HepG2 (cell line): ENCODE results near the gene VWA3A. TPM values are rescaled to one million over a fixed set of nuclear protein-coding genes. Genes with fewer than 3 reads are reported as not detected.
A peak's percentile ranks its signal among the peaks of the same experiment; 100 is the strongest.

ENCODE experiments used
- AKAP8 ChIP-seq: sonication (generic); formaldehyde crosslinking; IDR thresholded peaks from 2 replicates; pipeline ENCODE4 v1.5.1; 2020; ENCODE audit warnings: mild to moderate bottlenecking, missing genetic modification reagents
- ELK4 ChIP-seq: sonication (generic); formaldehyde crosslinking; IDR thresholded peaks from 2 replicates; pipeline ENCODE4 v1.9.0; 2021; ENCODE audit warnings: missing genetic modification reagents, borderline replicate concordance
- GATAD1 ChIP-seq: IDR thresholded peaks from 2 replicates; pipeline ENCODE4 v1.6.1; 2016; ENCODE audit warnings: missing genetic modification reagents, missing compliant biosample characterization
- HNRNPLL ChIP-seq: fragments of 200-400 bp; formaldehyde crosslinking; IDR thresholded peaks from 2 replicates; pipeline ENCODE4 v1.6.1; 2017; ENCODE audit warnings: mild to moderate bottlenecking, low read depth, low read length; ENCODE audit not compliant: poor library complexity, severe bottlenecking
- MAX ChIP-seq: IDR thresholded peaks from 2 replicates; pipeline ENCODE4 v1.6.1; 2012; ENCODE audit warnings: inconsistent platforms
- NFATC3 ChIP-seq: sonication (generic); formaldehyde crosslinking; IDR thresholded peaks from 2 replicates; pipeline ENCODE4 v1.5.1; 2020; ENCODE audit warnings: mild to moderate bottlenecking, missing genetic modification reagents
- PBX2 ChIP-seq: IDR thresholded peaks from 2 replicates; pipeline ENCODE4 v1.6.1; 2016; ENCODE audit warnings: control low read depth
- SALL2 ChIP-seq: sonication (generic); formaldehyde crosslinking; IDR thresholded peaks from 2 replicates; pipeline ENCODE4 v1.8.1; 2023; ENCODE audit warnings: mild to moderate bottlenecking, missing genetic modification reagents, inconsistent platforms
- TIGD3 ChIP-seq: sonication (generic); formaldehyde crosslinking; IDR thresholded peaks from 2 replicates; pipeline ENCODE4 v1.5.1; 2020; ENCODE audit warnings: mild to moderate bottlenecking, missing genetic modification reagents, borderline replicate concordance
- ZNF121 ChIP-seq: sonication (generic); formaldehyde crosslinking; IDR thresholded peaks from 2 replicates; pipeline ENCODE4 v1.5.0; 2020; ENCODE audit warnings: mild to moderate bottlenecking, missing genetic modification reagents
- ZNF234 ChIP-seq: sonication (generic); formaldehyde crosslinking; conservative IDR thresholded peaks from 2 replicates; pipeline ENCODE4 v1.5.1; 2020; ENCODE audit warnings: mild to moderate bottlenecking, missing genetic modification reagents
- ZNF263 ChIP-seq: sonication (generic); formaldehyde crosslinking; IDR thresholded peaks from 2 replicates; pipeline ENCODE4 v1.4.0; 2020; ENCODE audit warnings: missing genetic modification reagents
- ZNF687 ChIP-seq: sonication (generic); formaldehyde crosslinking; IDR thresholded peaks from 2 replicates; pipeline ENCODE4 v1.5.1; 2020; ENCODE audit warnings: mild to moderate bottlenecking, missing genetic modification reagents, moderate library complexity
- ZSCAN12 ChIP-seq: sonication (generic); formaldehyde crosslinking; IDR thresholded peaks from 2 replicates; pipeline ENCODE4 v1.9.0; 2021; ENCODE audit warnings: mild to moderate bottlenecking, missing genetic modification reagents
- polyA plus RNA-seq, 8 experiments: library from polyadenylated mRNA; depleted of rRNA in 3 of 8; stranded (reverse) in 7 of 8; unstranded in 1 of 8; fragments of >200 nt; fragmentation: Illumina TruSeq in 4 of 8; extraction: Trizol in 4 of 8; gene quantifications; 2 replicates each; pipeline versions ENCODE4 v1.2.1 to v1.2.3, GENCODE V29; 2011 to 2016; ENCODE audit warnings: low read depth in 4 of 8, missing spikeins in 1 of 8, mixed read lengths in 1 of 8; ENCODE audit not compliant: insufficient read depth in 1 of 8
- total RNA-seq, 5 experiments: library from RNA; depleted of rRNA; stranded (reverse); fragments of >200 nt; fragmentation: Illumina TruSeq; extraction: Trizol; gene quantifications; 2 replicates each; pipeline ENCODE4 v1.2.3, GENCODE V29; 2016; ENCODE audit warnings: low read depth in 1 of 5

Gene VWA3A
- total and polyA plus RNA-seq, 2 of the 13 experiments (the other 11 are each of a cell fraction or from before 2014, with no cell fraction given), result 0.03 to 0.07 TPM

GRCh38 chr16:22161999-22162655, 69.8 kb downstream of the VWA3A start, which contains the start of gene SDR42E2 (continued):
- TF ChIP-seq SALL2 (CRISPR knock-in tag), result no peak
- TF ChIP-seq TIGD3 (CRISPR knock-in tag), result no peak
- TF ChIP-seq ZNF687 (CRISPR knock-in tag), result peak; percentile 35; the same call in 1 of the 2 replicates
- TF ChIP-seq ZNF121 (CRISPR knock-in tag), result no peak
- TF ChIP-seq ELK4 (CRISPR knock-in tag), result 0 out of 2 replicates have a peak, but pooled peaks have one; percentile 58
- no peak for TF ChIP-seq ZNF234
- no peak for TF ChIP-seq ZSCAN12 (CRISPR knock-in tag)
- TF ChIP-seq PBX2 (CRISPR knock-in tag), result no peak
- no peak for TF ChIP-seq AKAP8 (CRISPR knock-in tag)
- no peak; the same call in 1 of the 2 replicates for TF ChIP-seq MAX
- no peak for TF ChIP-seq NFATC3 (CRISPR knock-in tag)
- peak; percentile 34 for TF ChIP-seq HNRNPLL
- TF ChIP-seq GATAD1 (CRISPR knock-in tag), result no peak
- 0 out of 2 replicates have a peak, but pooled peaks have one; percentile 33 for TF ChIP-seq ZNF263
